NCI-H2107 treated with DMSO at 0.1 percent for 48 hours (cell line): Measurements from ENCODE around the gene KRTAP10-1.

Source experiments
- DNase-seq: peaks from one replicate; lab custom pipeline; 2025; ENCODE audit not compliant: unreplicated experiment; lab: John Stamatoyannopoulos, UW

Gene KRTAP10-1

DNA sequence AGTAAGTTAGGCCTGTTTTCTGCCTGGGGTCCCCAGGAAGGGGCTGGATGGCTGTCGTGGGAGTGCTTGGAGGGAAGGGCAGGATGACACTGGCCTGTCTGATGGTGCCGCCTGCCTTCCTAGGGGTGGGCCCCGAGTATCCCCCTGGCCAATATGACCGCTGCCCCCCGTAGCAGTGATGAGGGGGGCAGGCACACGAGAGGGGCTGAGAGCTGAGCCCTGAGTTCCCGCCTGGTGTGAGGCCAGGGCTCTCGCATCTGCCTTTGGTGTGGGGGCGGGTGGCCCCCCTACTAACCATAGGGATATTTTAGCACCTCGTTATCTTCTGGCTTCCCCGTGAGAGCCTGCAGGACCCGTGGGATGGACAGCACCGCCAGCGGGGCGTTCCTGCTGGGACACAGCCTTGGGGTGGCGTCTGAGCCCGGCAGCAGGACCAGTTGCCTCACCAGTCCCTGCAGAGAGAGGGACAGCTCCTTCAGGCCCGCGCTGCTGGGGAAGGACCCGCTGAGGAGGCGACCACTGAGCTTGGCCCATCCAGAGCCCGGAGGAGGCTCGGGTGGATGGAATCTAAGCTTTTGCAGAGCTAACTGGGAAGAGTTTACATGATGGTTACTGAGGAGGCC is 10.4 kb downstream of the KRTAP10-1 start:
- DNase-seq: no peak

DNA sequence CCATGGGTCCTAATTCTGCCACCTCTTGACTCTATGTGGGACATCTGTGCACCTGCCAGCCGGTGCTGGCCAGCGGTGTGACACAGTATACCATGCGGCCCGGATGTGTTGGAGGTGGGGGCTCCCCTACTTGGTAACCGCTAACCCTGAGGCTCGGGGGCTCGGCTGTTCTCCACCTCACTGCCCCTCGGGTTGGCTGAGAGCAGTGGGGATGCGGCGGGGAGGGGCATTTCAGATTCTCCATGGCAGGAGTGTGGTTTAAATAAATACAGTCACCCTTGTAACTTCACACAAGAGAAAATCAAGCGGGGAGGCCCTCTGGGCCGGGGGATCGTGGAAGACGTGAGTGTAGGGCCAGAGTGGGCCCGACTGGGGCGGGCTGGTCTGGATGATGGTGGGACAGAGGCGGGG is 11.0 kb downstream of the KRTAP10-1 start:
- DNase-seq: no peak

- no peak for DNase-seq
Measured at GRCh38 chr21:44528634-44528995, 11.4 kb downstream of the KRTAP10-1 start.

GRCh38 chr21:44527983-44528633 is 11.9 kb downstream of the KRTAP10-1 start:
- no peak for DNase-seq

GRCh38 chr21:44527156-44527982 is 12.6 kb downstream of the KRTAP10-1 start:
- DNase-seq: no peak

- no peak for DNase-seq
Measured at GRCh38 chr21:44526096-44526997, 13.6 kb downstream of the KRTAP10-1 start.

DNA sequence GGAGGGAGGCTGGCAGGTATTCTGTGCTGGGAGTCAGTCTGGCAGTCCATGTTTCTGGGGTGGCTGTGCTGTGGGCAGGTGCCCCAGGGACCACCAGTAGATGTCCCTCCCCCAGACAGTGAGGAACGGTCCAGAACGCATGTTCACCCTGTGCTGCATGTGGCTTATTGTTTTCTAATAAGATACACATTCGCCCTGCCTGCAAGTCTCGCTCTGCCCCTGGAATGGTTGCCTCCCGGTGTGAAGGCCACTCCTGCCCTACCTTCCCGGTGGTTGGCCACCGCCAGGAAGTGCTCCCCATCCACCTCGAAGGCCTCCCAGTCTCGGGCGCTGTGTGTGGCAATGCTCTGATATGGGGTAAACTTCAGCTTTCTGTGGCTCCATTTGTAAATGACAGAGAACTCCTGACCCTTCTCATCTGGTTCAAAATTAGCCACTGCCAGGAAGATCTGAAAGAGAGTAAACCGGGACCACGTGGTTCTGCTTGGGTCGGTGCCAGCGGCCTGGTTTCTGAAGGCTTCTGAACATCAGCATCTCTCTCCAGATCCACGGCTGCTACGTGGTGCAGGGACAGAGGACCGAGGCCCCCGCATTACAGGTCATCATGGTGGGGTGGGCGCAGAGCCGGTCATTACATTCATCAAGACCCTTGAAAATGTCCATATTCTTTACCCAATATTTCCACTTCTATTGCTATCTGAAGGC is 14.5 kb downstream of the KRTAP10-1 start:
- DNase-seq: no peak

GRCh38 chr21:44524414-44525371 is 15.3 kb downstream of the KRTAP10-1 start:
- no peak for DNase-seq

DNA sequence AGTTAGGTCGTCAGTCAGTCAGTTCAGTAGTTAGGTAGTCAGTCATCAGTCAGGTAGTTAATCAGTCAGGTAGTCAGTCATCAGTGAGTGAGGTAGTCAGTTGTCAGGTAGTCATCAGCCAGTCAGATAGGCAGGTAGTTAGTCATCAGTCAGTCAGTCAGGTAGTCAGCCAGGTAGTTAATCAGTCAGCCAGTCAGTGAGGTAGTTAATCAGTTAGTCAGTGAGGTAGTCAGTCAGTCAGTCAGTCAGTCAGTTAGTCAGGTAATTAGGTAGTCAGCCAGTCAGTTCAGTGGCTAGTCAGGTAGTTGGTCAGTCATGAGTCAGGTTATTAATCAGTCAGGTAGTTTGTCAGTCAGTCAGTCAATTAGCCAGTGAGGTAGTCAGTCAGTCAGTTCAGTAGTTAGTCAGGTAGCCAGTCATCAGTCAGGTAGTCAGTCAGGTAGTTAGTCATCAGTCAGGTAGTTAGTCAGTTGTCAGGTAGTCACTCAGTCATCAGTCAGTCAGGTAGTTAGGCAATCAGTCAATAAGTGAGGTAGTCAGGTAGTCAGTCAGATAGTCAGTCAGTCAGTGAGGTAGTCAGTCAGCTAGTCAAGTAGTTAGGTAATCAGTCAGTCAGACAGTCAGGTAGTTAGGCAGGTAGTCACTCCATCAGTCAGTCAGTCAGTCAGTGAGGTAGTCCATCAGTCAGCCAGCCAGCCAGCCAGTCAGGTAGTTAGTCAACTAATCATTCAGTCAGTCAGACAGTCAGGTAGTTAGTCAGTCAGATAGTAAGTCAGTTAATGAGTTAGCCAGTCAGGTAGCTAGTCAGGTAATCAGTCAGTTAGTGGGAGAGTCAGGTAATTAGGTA is 16.2 kb downstream of the KRTAP10-1 start:
- DNase-seq: no peak

DNA sequence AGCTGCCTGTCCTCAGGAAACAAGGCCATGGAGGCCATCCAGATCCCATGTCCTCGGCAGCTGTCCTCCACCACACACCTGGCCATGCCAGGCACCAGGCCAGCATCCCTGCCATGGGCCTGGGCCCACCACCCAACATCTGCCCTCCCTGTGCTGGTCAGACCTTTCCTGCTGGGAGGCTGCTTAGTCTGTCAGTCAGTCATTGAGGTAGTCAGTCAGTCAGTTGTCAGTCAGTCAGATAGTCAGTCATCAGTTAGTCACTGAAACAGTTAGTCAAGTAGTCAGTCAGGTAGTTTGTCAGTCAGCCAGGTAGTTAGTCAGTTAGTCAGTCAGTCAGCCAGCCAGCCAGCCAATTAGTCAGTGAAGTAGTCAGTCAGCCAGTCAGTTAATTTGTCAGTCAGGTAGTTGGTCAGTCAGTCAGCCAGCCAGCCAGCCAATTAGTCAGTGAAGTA is 17.2 kb downstream of the KRTAP10-1 start:
- DNase-seq: no peak

- no peak for DNase-seq
Measured at GRCh38 chr21:44521928-44522752, 17.9 kb downstream of the KRTAP10-1 start.

- DNase-seq: no peak
Measured at GRCh38 chr21:44521301-44521927, 18.6 kb downstream of the KRTAP10-1 start.

GRCh38 chr21:44520326-44521300 is 19.4 kb downstream of the KRTAP10-1 start:
- DNase-seq: no peak

- DNase-seq: no peak
Measured at GRCh38 chr21:44519346-44520325, 20.4 kb downstream of the KRTAP10-1 start.

DNA sequence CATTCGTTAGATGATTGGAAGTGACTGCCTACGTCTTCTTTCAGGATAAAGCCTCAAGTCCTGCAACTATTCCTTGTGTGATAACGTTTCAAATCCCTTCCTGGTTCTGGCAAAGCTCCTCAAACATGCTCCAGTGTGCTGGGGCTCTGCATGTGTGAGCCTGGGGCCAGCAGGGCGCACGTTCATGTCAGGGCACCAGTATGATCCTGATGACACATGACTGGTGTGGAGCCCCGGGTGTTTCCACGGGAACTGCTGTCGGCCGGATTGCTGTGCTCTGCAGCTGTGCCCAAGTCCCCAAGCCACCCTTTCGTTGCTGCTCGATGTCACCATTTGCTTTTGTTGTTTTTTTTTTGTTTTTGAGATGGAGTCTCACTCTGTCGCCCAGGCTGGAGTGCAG is 21.3 kb downstream of the KRTAP10-1 start:
- no peak for DNase-seq
